ENCODE measurements around the gene FEM1B.
"Not testable (repeated sequence)": the region's sequence is repeated elsewhere in the genome, so short reads cannot be mapped to it uniquely, and the experiment has no call there.

Gene FEM1B

DNA sequence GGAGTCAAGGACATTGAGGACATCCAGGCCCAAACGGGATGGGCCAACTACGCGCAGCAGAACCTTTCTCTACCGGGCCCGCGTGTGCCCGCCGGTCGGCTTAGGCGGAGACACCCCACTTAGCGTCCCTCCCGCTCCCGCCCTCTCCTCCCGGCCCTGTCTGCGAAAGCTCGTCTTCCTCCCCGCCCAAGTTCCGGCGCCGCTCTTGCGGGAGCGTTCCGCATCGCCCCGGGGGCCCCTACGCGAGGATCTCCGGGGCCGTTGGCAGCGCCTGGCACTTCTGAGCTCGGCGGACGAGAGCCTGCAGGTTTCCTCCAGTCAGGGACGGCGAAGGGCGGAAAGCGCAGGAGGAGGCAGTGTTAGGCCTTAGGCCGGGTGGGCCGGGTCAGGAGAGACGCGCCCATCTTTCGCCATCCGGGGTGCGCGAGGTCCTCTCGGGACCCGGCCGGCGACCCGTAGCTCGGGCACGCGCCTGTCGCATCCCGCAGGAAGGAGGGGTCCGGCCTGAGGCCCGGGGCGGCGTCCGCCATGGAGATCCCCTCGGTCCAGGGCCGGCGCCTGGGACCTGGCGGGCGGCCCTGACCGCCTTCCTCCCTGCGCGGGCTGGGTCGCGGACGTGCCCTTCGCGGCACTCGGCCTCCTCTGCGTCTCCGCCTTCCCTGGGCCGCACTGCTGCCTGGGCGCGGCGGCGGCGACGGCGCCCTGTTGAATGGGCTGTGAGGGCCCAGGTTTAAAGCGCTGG, at the start of gene FEM1B:
Gene FEM1B (plus strand): TSS at position 143 of the 742 bp plus-strand sequence. CDS start 673 bp downstream, outside the sequence.
- DNase-seq, result peak; percentile 84

DNA sequence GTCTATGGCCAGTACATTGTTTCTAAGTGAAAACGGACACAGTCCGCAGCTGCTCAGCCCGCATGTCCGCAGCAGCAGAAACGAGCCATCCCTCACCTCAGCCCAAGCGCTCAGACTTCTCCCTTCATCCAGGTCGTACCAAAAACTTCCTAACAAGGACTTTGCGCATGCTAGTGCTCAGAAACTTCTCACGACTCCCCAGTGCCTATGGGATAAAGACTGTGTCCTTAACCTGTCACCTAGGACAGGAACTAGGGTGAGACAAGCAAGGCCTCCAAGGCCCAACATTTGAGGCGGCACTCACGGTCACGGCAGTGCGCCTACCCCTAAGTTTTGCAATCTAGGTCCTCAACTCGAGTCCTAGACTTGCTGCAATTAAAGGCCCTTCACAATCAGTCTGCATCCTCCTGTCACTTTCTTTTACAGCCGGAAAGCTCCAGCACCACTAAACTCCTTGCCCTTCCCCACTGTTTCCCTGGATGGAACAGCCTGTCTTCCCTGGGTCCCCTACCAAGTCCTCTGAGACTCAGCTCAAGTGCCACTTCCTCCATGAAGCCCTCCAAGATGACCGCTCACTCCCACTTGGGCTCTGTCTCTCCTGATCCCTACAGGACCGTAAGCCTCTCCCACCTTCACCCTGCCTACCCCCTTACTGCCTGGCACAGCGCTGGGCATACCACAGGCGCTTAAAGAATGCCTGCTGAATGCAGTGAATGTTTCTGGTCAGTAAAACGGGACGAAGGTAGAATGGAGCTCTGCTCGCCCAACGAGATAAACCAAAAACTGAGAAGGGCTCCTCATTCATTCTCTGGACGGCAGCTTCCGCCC, 49.2 kb upstream of the FEM1B start:
- DNase-seq, result no peak

DNA sequence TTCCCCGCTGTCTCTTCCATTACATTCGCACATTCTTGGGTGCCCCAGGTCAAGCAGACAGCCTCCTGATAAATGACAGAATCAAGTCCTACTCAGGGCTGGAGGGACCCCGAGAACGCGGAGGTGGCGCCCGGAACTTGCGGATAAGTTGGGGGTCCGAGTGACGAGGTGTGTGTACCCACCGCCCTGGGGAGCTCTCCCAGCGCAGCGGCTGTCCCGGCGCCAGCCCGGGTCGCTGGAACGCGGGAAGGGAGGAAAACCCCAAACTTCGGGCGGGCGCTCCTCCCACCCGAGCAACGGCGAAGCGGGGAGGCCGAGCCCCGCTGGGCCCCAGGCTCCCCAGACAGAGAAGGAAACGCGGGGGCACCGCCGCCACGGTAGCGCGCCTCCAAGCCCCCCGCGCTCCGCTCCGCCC, 48.6 kb upstream of the FEM1B start:
- DNase-seq, result no peak

DNA sequence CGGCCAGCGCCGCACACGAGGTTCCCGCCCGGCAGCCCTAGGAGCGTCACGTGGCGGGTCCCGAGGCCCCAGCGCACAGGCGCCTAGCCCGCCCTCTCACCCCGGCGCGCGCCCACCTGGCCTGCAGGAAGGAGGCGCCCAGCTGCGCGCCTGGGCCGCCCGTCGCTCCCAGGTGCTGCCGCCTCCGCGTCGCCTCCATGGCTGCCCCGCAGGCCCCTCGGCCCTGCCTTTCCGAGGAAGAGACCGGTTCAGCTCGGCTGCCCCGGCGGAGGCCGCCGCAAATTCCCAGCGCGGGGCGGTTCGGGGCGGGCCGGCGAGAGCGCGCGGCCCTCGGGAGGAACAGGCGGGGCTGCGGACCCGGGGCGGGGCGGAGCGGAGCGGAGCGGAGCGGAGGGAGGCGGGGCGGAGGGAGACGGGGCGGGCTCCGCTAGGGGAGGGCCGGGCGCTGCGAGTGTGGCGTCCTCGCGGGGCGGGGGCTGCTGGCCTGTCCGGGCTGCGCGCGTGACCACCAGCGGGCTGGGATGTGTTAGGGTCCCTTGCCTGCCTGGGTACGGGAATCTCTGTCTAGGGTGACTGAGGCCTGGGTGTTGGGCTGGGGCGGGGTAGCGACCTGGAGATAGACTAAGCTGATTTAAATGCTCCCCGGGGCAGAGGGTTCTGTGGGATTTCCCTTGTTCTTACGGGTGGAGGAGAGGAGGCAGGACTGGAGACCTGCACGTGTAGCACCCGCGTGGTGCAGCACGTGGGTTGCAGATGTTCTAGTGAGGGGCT, 48.0 kb upstream of the FEM1B start, which contains the start of gene CLN6:
Gene CLN6 (minus strand): TSS at position 343 of the 771 bp plus-strand sequence. CDS start 144 bp downstream, at position 199.
- DNase-seq, result peak; percentile 83

DNA sequence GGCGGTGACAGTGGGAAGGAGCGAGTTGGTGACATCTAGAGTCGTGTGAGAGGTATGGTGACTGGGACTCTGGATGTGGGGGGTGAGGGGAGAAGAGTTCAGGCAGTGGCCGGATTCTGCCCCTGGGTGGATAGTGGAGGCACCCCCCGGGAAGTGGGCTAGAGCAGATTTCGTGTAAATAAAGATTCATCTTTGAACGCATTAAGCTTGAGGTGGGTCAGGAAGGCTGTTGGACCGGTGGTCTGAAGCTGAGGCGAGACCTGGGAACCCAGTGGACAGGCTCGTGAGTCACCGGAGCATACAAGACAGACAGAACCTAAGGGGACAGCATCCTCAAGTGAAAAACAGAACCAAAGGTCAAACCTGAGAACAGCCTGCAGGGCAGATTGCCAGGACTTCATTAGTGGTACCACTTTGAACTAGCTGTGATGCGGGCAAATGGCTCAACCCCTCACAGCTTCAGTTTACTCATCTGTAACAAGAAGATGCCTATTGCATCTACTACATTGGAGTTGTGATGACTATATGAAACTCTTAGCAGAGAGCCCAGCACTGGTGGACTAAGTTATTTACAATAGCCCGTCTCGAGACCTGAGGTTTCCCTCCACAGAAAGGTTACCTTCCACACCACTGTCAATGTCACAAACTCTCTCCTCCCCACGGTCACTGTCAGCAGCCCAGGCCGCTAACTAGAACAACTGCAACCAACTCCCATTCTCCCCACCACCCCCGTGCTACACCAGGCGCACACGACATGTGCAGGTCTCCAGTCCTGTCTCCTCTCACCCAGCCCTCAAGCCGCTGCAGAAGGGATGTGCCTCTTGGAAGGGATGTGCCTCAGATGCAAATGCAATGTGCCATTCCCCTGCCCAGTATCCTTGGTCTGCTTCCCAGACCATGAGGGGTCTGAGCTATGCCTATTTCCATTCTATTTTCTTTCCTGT, 47.1 kb upstream of the FEM1B start:
- DNase-seq, result no peak

DNA sequence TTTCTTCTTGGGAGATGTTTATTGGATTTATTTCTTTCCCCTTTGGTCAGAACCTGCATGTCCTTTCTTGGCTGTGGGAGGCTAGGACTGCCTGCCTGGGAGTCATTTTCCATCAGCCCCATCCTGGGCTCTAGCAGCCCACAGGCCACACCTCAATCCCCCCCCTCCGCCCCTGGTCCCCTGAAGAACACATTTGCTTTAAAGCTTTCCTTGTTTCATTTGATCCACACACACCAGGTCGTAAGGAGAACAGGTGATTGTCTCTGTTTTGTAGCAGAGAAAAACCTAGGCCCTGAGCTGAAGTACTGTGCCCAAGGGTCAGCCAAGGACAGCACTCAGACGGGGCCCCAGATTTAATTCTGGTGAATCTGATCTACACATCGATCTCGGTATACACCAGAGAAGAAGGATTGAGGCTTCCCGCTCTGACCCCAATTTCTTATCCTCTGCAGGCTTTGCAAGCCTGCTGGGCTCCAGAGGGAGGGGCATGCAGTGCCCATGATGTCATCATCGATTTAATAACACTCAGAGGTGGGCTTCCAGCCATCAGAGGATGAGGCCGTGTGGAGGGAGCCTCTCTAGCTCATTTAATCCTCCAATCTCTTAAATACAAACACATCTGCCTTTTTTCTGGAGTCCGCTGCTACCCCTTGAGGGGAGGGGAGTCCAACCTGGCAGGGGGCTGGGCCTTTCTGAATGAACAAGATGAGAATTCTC, 46.3 kb upstream of the FEM1B start:
- DNase-seq, result no peak

DNA sequence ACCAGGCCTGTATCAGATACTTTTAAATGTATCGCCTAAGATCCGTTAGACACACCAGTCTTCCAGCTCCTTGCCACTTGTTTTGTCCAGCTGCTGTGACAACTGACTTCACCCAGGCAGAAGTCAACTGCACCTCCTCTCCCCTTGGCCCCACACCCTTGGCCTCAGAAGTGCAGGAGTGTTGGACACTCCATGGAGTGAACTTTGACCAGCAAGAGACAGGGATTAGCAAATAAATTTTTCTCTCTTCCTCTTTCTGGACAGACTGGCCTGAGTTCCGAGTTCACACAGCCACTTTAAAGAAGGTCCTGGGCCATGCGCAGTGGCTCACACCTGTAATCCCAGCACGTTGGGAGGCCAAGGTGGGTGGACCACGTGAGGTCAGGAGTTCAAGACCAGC, 45.1 kb upstream of the FEM1B start:
- no peak for DNase-seq

DNA sequence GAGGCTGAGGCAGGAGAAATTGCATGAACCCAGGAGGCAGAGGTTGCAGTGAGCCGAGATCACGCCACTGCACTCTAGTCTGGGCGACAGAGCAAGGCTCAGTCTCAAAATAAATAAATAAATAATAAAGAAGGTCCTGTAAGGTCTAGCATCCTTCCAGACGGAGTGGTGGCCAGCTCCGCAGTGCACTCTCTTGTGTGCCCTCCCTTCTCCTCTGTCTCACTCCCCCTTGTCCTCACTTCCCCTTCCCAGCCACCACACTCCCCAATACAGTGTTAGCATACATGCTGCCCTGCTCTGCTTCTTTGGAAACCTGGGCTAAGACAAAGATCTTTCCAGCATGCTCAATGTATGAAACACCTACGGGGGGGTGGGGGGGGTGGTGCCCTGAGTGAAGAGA, 44.6 kb upstream of the FEM1B start:
- DNase-seq, result no peak

DNA sequence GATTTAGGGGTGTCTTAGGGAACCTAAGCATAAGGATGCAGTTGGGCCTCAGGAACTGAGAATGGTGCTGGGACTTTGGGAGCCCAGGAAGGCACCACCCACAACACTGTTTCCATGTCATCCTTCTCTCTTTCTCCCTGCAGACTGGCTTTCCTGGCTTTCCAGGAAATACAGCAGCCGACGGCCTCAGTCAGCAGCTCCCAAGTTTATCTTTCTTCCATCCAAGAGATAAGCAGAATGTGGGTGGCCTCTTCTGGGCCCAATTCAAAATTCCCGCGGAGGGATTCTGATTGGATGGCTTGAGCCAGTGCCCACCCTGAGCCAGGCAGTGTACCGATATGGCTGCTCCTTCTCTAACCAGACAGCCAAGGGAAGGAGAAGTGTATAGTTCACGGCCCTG, 43.5 kb upstream of the FEM1B start:
- DNase-seq, result no peak

DNA sequence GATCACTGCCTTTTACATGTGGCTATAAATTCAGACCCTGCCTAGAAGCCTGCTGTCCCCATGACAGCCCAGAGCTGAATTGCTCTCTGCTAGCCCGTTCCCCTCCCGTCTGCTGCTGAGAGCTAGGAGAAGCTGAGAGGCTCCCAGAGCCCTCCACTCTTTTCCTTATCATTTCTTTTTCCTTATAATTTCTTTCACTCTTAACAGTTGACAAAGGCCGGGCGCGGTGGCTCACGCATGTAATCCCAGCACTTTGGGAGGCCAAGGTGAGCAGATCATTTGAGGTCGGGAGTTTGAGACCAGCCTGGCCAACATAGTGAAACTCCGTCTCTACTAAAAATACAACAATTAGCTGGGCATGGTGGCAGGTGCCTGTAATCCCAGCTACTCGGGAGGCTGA, 43.0 kb upstream of the FEM1B start:
- DNase-seq, result not testable (repeated sequence)

DNA sequence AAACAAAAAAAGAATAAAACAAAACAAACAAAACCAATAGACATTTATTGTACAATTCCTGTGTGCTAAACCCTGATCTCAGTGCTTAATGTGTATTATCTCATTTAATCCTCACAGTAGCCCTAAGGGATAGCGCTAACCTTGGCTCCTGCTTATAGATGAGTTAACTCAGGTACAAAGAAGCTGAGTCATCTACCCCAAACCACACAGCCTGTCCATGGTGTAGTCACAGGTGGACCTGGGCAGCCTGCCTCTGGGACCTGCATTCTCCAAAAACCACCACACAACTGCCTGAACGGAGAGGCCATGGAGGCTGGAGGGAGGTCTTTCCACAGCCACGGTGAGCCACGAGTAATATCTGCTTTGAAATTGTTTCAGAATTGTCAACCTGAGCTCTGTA, 42.5 kb upstream of the FEM1B start:
- no peak for DNase-seq

DNA sequence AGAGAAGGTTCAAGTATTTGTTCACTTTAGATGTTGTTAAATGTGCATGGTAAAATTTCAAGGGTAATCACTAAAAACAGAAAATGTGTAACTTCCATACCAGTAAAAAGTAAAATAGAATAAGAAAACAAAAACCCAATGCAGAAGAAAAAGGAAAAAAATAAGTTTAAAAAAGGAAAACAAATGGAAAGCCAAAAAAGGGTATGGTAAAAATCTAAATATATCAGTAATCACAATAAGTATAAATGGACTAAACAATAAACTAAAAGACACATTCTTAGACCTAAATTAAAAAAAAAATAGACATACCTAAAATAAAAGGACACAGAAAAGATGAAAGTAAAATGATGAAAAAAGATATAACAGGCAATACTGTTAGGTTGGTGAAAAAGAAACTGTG, 38.5 kb upstream of the FEM1B start:
- no peak for DNase-seq

DNA sequence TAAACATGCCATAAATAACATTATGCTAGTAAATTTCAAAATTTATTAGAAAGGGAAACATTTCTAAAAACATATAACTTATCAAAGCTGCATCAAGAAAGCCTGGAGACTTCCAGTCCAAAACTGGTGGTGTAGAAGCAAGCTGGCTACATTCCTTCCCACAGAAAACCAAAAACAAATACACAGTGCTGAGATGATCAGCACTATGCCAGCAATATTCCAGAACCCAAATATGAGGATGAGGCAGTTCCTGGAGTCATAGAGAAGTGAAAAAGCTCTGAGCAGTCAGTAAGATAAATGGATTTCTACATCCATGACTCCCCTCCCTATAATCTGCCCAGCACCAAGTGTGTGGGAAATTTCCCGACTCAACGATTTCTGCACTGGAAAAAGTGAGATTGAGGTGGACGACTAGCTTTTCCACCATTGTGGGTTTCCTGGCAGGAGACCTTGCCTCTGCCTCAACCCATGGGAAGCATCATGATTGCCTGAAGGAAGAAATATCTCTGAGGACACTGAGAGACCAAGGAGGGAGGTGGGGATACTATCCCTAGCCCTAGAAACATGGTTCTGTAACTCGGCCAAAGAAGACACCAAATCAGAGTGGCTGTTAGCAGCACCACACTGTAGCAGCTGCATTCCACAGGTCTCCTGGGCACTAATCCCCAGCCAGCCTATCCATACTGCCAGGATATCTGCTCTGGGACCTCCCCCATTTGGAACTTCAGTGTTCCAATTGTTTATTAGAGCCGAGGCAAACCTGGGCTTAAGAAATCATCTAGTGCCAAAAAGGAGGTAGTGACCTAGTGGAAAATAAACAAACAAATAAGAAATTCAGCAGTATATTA, 36.2 kb upstream of the FEM1B start:
- no peak for DNase-seq

DNA sequence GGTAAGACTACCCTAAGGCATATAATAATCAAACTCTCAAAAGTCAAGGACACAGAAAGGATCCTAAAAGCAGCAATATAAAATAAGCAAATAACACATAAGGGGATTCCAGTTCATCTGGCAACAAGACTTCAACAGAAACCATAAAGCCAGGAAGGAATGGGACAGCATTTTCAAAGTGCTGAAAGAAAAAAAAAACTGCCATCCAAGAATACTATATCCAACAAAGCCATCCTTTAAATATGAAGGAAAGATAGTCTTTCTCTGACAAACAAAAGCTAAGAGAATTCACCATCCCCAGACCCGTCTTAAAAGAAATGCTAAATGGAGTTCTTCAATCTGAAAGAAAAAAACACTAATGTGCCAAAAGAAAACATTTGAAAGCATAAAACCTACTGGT, 33.3 kb upstream of the FEM1B start:
- DNase-seq, result no peak

DNA sequence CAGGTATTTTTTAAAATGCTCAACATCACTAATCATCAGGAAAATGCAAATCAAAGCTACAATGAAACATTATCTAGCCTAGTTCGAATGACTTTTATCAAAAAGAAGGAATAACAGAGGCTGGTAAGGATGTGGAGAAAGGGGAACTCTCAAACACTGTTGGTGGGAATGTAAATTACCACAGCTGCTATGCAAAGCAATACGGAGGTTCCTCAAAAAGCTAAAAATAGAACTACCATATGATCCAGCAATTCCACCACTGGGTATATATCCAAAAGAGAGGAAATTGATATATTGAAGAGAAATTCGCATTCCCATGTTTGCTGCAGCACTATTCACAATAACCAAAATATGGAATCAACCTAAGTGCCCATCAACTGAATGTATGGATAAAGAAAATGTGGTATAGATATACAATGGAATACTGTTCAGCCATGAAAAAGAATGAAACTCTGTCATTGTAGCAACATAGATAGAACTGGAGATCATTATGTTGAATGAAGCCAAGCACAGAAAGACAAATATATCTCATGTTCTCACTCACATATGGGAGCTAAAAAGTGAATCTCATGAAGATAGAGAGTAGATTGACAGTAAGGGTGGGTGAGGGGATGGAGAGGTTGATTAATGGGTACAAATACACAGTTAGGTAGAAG, 28.4 kb upstream of the FEM1B start:
- no peak for DNase-seq

DNA sequence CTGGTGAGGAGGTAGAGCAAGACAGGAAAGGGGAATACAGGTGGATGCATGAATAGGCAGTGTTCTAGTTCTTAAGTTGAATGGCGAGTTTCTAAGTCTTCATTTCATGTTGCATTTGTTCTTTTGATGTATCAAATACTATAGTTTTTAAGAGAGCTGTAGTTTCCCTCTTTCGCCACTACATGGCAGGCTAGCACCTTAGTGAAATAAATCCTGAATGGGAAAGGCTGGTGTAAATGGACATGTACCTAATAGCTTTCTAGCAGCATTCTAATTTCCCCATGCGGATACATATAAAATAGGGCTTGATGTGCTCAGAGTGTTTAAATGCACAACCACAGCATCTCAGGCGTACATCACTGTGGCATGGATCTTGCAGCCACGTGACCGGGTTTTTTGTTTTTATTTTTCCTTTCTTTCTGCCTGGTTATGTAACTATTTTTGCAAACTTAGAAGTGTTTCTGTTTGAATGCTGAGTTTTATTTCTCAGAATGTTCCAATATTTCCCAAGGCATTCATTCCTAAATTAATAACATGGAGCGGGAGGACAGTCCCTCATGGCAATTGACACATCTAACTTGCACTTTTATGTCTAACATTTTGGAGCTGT, 24.5 kb upstream of the FEM1B start:
- no peak for DNase-seq

DNA sequence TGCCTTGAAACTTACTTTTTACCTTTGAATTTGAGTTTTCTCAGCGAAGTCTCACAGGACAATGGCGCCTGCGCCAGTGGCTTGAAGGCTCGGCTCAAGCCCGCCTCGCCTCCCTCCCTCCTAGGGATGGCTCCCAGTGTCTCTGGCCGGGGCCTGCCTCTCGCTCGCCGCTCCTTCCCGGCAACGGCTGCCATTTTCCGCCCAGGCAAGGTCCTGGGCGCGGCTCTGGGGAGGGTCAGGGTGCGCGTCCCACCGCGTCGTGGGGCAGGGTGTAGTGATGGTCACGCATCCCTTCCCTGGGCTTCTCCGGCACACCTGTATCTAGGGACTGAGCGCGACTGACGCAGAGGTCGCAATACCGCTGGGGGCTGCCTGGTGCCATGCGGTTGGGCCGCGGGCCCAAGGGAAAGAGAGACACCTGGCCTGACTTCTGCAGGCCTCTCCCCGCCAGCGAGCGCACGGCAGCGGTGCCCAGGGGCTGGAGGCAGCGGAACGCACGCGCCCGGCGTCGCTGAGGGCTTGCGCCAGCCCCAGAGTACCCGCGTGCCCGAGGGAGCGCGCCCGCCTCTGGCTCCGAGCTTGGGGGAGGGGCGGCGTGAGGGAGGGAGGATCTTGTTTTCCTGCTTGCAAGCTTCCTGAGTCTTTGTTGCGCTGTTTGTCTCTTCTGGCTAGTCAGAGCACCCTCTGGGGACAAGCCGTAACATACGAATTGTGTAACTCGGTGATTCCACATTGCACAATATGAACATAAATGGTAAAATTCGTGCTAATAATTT, 20.7 kb upstream of the FEM1B start:
- DNase-seq, result peak; percentile 67

DNA sequence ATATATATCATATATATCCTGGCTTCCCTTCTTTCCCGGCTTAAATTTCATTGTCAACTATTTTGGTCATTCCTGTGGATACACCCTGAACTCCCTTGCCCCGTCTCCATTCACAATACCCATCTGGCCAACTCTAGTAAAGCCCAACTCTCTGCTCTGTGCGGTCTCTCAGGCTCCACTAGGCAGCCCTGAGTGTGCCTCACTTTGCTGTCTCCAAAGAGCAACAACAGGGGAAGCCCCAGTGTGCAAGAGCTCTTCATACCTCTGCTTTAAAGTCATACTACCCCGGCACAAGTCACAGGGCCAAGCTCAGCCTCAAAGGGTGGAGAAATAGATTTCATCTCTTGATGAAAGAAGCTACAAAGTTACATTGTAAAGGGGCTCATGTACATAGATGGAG, 18.9 kb upstream of the FEM1B start:
- DNase-seq, result no peak

DNA sequence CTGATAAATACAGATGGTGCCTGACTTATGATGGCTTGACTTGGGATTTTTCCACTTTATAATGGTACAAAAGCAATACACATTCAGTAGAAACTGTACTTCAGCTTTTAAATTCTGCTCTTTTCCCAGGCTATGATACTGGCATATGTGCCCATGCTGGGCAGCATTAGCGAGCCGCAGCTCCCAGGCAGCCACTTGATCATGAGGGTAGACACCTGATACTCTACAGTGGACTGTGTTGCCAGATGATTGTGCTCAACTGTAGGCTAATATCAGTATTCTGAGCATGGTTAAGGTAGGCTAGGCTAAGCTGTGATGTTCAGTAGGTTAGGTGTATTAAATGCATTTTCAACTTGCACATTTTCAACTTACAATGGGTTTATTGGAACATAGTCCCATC, 17.7 kb upstream of the FEM1B start:
- no peak for DNase-seq
